HG03342 (cell line): ENCODE results near the gene SLFNL1.
A peak's percentile ranks its signal among the peaks of the same experiment; 100 is the strongest.

ENCODE experiments used
- ATAC-seq: cut with Tn5 transposase; IDR thresholded peaks from one replicate; pipeline ENCODE4 v1.9.1; 2021; ENCODE audit warnings: mild to moderate bottlenecking, moderate library complexity; ENCODE audit not compliant: unreplicated experiment

Gene SLFNL1

DNA sequence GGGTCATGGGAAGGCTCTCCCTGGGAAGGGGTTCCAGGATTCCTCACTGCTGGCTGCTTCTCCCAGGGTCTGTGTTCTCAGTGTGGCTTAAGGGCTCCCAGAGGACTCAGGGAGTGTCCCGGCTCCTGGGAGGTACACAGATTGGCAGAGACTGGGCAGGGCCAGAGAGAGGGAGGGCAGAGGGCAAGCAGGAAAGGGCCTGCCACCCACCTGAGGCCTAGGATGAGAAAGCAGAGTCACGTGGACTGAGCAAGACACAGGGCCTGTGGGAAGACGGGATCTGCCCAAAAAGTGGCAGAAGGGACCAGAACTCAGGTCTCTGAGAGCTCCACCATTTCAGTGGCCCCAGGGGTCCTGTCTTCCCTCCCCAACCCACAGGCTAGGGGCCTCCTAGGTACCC is 871 bp downstream of the SLFNL1 start:
- no peak for ATAC-seq

DNA sequence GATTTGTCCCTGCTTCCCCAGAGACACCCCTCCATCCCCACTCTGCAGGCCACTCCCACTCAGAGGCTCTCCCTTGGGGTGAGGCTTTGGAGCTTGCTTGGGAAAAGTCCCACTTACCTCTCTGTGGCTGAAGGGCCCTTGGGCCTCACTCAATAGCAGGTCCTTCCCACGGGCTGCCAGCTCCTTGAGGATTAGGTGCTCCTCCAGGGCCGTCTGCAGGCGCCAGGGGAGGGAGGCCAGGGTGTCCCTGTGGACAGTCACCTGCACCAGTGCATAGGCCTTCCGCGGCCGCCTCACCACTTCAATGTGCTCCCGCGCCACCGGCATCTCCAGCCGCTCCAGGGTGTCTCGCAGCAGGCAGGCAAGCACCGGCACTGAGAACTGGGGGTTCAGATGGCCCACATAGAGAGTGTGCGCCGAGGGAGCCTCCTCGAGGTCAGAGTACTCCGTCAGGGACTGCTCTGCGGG is 1.4 kb downstream of the SLFNL1 start:
- no peak for ATAC-seq

DNA sequence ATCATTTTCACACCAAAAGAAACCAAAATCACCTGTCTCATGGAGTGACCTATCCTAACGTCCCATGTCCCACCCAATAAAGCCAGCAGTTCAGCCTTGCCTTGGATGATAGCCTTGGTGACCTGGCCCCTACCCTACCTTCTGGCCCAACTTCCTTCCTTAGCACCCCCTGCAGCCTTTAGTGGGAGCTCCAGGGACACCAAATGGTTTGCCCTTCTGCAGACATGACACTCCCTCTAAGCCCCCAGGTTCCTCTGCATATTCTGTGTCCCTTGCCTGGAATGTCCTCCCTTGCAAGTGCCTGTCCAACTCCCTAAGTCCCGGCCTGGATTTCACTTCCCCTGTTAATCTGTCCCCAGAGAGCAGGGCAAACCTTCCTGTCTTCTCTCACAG is 2.2 kb downstream of the SLFNL1 start:
- ATAC-seq, result no peak

DNA sequence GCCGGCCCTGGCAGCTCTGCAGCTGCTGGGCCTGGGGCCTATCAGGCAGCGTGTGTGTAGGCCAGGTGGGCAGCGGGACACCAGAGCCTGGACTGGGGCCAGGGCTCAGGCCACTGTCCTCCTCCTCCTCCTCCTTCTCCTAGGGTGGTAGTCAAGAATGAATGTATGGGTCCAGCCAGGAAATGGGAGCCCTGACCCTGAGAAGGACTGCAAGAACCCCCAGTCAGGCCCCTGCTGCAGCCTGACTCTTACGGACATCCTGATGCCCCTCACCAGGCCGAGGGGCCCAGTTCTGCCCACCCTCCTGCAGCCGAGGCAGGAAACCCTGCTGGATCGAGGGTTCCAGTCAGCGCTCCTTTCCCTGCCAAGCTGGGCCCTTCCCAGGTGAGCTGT is 3.5 kb downstream of the SLFNL1 start:
- ATAC-seq, result no peak

DNA sequence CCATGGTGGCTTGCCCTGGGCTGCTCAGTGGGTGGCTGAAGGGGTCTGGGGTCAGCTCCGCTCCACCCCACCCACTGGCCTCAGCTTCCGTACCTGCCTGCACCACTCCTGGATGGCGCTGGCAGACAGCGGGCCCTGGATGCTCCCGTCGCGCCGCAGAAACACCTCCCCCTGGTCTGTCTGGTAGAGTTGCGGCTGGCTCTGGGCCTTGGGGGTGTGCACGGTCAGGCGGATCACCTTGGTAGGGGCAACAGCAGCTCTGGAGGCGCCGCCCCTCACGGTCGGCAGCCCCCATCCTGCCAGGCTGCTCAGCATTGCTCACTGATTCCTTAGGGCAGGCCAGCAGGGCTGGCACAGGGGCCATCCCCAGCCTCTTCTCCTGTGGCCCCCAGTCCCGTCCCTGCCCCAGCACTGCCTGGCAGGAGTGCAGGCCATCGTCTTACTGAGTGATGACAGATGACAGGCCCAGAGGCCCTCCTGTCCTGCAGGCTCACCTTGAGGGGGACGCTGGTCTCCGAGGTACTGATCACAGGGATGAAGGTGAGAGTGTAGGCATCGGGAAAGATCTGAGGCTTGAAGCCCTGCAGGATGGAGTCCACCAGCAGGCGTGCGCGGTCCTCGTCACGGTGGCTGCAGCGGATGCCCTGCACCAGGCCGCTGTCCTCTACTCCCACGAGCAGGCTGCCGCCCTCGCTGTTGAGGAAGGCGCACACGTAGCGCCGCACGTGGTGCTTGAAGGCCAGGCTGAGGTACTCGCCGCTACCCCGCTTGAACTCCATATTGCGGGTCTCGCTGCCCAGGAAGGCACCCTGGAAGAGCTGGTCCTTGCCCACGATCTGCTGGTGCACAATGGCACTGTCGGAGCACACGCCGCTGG is 4.1 kb downstream of the SLFNL1 start:
- ATAC-seq, result no peak

DNA sequence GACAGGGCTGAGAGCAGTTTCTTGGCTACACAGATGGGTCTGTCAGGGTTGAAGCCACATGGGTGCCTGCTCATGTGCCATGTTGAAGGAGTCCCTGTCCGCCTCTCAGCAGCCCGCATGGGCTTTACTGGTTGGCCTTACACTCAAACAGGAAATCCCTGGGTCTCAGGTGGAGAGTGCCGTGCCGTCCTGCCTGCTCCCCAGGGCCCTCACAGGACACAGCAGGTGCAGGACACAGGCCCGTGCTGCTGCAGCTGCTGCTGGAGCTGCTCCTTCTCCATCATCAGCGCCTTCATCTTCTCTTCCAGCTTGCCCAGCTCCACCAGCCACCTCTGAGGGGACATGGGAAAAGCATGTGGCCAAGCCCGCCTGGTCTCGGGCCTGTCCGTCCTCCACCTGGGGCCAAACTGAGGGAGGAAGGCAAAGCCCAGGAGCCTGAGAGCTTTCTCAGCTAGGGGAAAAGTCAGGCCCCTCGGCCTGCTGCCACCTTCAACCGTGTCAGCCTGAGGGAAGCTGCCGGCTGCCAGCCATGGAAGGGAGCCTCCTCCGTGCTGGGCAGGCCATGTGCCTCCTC is 5.5 kb downstream of the SLFNL1 start:
- ATAC-seq, result no peak

DNA sequence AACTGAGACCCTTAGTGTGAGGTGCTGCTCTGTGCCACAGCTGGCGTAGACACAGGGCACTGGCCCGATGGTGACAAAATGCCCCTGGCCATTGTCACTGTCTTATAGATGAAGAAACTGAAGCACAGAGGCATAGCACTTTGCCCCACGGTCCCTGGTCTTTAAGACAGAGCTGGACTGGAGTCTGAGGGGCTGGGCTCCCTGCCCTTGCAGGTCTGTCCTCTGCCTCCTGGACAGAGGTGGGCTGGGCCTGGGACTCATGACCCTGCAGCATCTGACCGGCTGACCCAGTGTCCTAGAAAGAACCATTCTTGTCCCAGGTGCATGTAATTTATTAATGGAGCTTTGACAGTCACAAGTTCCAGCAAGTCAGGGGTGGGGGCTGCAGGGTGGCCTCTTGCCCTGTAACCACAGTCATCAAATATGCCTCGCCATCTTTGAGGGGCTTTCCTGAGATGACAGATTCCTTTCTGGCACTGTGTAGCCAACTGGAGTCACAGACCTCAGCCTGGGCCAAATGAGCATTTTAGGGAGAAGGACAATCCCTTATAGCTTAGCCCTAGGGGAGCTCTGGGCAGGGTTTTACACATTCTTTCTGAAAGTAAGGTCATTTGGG is 6.1 kb downstream of the SLFNL1 start:
- ATAC-seq, result no peak

DNA sequence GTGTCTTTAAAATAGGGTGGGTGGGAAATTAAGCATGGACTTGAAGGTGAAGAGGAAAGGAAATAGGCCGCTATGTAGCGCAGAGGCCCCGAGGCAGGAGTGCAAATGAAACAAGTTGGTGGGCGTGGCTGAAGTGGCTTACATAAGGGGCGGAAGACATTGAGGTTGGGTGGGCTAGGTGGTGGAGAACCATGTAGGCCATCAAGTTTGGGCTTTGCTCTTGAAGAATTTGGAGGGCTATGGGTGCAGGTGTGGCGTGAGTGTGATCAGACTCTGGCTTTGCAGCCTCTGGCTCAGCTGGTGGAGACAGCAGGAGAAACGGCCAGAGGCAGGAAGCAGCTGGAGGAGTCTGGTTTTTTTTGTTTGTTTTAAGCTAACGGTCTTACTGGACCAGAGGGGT is 6.7 kb downstream of the SLFNL1 start:
- no peak for ATAC-seq

DNA sequence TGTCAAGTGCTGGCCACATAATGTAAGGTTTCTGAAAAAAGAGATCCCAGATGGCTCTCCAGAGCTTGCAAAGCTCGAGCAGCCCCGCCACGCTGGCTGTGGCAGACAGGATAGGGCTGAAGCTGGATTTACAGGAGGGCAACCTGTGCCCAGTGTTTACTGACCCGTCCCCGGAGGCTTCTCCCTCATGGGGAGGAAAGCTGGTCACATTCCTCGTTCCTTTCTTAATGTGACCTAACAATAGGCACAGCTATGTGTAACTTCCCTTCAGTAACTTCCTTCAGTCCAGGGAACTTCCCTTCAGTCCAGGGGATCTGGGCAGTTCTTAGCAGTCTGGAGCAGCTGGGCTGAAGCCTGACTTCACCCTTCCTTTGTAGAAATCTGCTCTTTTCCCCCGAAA is 7.7 kb downstream of the SLFNL1 start:
- ATAC-seq, result no peak

DNA sequence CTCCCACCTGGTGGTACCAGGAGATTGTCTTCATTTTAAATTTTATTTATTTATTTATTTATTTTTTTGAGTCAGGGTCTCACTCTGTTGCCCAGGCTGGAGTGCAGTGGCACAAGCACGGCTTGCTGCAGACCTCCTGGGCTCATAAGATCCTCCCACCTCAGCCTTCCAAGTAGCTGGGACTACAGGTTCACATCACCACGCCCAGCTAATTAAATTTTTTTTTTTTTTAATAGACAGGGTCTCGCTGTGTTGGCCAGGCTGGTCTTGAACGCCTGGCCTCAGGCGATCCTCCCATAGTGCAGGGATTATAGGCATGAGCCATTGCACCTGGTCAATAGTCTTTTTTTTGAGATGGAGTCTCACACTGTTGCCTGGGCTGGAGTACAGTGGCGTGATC is 8.5 kb downstream of the SLFNL1 start:
- no peak for ATAC-seq

DNA sequence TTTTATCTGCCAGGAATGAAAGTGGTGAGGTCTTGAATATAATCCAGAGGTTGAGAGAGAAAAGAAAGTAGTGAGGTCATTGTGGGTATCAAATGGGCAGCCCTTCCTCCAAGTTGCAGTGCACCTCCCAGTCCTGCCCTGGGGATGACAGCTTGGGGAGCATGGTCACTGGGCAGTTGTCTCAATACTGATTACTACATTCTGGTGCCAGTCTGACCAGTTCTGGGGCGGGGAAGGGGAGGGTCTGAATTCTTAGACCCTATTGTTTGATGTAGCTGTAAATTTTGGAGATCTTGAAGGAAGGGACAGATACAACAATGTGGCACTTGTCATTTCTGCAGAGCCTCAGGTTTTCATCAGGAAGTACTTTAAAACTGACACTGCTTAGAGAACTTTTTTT is 11.2 kb downstream of the SLFNL1 start:
- no peak for ATAC-seq

DNA sequence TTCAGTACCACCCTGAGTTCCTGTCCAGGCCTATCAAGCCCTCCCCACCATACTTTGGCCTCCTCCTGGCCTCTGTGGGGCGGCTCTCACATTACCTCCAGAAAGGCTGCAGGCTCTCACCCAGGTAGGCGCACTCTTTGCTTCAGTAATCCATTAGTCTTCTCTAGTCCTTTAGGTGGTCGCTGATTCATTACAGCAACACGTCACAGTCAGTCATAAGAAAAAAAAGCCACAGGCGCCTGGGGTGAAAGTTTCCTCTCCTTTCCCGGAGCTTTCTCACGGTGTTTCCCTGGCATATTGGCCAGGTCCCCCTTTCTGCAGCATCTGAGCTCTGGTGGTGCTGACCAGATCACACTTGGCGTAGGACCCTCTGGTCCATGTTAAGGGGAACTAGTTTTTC is 12.1 kb downstream of the SLFNL1 start:
- no peak for ATAC-seq

DNA sequence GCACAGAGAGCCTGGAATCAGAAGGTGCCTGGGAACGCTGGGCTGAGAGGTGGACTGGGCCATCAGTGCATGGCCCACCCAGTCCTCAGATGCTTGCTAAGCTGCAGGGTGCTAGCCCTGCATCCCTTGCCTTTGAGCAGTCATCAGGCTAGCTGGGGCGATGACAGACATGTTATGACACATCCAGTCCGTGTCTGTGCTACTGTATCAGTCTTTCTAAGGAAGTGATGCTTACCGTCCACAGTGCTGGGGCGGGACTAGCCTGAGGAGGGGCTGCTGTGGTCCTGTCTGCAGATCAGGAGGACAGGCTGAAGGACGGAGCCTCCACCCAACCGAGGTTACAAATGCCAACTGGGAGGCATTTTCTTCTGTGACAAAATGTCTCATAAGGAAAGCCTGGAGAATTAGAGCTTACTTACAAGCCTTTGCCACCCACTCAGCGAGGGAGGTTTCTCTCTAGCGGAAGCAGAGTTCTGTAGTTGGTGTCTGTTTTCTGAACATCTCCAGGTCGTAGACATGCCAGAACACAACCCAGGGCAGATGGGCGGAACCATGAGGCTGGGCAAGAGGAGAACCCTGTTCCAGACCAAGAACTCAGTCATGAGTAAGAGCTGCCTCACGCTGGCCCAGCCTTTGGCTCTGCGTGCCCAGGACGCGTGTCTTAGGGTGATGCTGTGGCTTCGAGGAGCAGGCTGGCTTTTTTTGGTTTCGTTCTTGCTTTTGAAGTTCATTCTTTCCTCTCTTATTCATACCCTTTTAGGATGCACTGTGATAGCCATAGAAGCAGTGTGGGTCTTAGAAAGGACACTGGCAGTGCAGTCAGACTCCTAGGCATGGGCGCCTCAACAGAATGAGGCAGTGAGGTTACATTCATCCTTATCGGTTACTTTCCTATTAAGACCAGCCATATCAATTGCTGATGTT is 14.3 kb downstream of the SLFNL1 start:
- ATAC-seq, result no peak

DNA sequence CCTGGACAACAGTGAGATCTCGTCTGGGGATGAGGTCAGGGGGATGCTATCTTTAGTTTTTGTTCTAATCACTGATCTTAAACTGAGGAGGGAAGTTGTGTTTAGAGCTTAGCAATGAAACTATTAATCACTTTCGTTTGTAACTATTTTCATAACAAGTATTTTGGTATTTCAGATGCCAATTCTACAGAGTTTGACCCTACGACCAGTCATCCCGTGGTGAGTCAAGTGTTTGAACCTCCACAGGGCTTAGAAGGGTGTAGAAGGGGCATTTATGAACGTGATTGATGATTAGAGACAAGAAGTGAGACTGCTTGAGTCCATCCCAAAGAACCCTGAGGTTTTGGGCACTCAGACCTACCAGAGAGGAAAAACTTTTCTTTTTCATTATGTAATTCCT is 15.6 kb downstream of the SLFNL1 start:
- no peak for ATAC-seq

DNA sequence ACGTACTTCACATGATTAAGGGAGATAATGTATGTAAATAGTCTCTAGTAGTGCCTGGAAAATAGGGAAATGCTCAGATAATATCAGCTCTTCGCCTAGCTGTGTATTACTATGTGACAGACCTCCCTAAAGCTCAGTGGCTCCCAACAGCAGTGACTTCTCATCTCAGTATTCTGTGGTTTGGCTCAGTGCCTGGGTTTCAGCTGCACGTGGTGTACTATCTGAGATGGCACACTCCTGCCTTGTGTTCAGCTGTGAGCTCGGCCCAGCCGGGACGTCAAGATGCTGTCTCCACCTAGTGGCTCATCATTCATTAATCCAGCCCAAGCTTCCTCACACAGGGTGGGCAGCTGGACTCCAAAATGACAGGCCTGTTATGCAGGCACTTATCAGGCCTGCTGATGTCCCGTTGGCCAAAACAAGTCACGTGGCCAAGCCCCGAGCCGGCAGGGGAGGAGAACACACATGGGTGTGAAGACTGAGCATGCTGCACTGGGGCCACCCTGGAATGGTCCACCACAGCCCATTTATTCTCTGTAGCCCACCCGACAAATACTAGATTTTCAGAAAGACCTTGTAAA is 17.8 kb downstream of the SLFNL1 start:
- peak; percentile 97 for ATAC-seq

DNA sequence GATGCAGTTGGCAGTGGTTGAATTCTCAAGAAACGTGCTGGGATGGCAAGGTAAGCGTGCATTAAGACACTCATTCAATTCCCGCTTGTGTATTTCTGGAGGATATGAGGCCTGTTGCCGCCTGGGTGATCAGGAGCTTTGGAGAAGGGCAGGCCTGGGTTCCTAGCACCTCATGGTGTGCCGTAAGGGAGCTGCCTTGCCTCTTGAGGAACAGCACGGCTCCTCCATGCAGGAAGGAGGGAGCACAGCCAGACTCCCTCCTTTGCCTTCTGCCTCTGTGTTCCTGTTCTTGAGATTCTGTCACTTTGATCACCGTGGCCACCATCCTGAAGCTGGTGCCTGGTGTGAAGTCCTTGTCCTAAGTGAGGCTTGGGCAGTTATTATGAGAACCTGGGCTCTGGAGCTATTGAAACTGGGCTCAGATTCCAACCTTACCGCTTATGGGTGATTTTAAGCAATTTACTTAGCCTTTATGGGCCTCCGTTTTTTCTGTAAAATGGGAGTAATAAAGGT is 18.3 kb downstream of the SLFNL1 start:
- ATAC-seq, result no peak

DNA sequence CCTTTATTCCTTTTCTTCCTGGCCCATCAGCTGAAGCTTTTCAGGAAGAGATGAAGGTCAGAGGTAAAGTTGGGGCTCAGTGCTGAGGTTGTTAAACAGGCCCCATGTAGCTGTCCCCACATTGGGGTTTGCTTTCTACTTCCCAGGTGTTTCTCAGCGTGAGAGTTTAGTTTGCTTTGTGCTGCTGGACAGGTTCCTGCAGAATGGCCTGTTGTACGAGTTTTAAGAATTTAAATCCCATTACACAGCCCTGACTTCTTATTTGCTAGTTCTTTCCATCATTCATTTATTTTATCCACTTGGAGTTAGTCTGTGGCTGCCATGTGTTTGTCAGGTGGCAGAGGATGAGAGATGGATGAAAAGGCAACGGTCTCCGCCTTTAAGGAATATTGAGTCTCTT is 22.9 kb downstream of the SLFNL1 start:
- no peak for ATAC-seq

DNA sequence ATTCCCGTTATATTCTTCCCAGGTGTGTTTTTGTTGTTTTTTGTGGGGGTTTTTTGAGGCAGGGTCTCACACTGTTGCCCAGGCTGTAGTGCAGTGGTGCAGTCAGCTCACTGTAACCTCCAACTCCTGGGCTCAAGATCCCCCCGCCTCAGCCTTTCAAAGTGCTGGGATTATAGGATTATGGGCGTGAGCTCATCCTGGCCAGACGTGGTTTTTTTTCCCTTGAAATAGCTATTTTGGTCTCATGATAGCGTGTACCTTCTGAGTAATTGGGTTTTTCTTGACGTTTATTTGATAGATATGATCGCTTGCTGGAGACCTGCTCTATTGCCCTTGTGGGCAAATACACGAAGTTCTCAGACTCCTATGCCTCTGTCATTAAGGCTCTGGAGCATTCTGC is 24.4 kb downstream of the SLFNL1 start:
- no peak for ATAC-seq

DNA sequence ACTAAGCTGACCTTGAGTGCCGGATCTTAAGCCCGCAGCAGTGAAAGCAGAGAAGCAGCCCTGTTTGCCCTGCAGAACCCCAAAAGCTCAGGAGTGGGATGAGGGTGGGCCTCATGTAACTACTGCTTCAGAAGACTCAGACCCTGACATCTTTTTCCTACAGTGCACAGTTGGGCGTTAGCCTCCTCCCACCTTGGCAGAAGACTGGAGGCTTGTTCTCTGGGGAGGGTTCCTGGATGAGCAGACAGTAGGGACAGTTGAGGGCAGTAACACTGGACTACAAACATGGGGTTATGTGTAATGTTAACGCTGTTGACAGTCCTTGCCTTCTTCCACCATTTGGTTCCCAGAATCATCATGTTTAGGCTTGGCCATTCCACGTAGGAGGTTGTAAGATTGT is 32.5 kb downstream of the SLFNL1 start:
- no peak for ATAC-seq

DNA sequence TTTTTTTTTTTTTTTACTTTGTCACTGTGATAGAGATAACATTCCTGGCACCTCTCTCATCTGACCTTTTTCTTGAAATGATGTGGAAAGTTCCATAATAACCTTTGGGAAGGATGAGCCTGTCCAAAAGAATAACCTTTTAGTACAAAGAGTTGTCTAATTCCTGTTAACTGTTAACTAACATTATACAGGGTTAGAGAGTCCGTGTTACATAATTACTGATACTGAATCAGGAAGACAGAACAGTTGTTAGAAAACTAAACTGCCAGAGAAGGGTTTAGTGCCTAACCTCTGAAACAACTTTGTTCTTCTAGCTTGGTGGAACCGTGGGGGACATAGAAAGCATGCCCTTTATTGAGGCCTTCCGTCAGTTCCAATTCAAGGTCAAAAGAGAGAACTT is 33.2 kb downstream of the SLFNL1 start:
- no peak for ATAC-seq
